Sigmoid colon (tissue), 7 donors: ENCODE measurements around the gene CLOCK. TPM values are rescaled to one million over a fixed set of nuclear protein-coding genes. Genes with fewer than 3 reads are reported as not detected.

Experiments used
- DNase-seq: peaks from one replicate; pipeline ENCODE4 v3.0.0-alpha.2; 2019
- H3K27ac ChIP-seq, 4 donors: fragments of 200-600 bp; sonication (generic); one replicate each; pipeline ENCODE4 v1.5.1; 2016 to 2019; ENCODE audit warnings: mild to moderate bottlenecking in 1 of 4
- H3K27me3 ChIP-seq, 3 donors: fragments of 200-600 bp; sonication (generic); one replicate each; pipeline ENCODE4 v1.5.1; 2019; ENCODE audit warnings: mild to moderate bottlenecking in 1 of 3
- H3K36me3 ChIP-seq, 4 donors: fragments of 200-600 bp; sonication (generic); one replicate each; pipeline ENCODE4 v1.5.1; 2016 to 2019
- H3K4me1 ChIP-seq, 4 donors: fragments of 200-600 bp; sonication (generic); one replicate each; pipeline ENCODE4 v1.5.1; 2017 to 2019
- H3K4me3 ChIP-seq, 4 donors: fragments of 200-600 bp; sonication (generic); one replicate each; pipeline ENCODE4 v1.5.1; 2017 to 2019; ENCODE audit warnings: mild to moderate bottlenecking in 2 of 4, moderate library complexity in 1 of 4
- H3K9me3 ChIP-seq, 4 donors: fragments of 200-600 bp in 3 of 4; sonication (generic) in 3 of 4; one replicate each; pipeline versions ENCODE4 v1.5.1 to v1.6.1; 2013 to 2019
- EP300 ChIP-seq, 4 donors: sonication (generic); formaldehyde crosslinking; IDR thresholded peaks; one replicate each; pipeline ENCODE4 v1.6.1; 2017; ENCODE audit warnings: antibody characterized with exemption in 4 of 4
- POLR2A ChIP-seq, 2 donors: fragments of 450-650 bp; IDR thresholded peaks; one replicate each; pipeline ENCODE4 v1.6.1; 2016; ENCODE audit warnings: antibody characterized with exemption in 2 of 2, mild to moderate bottlenecking in 2 of 2, moderate library complexity in 2 of 2
- POLR2AphosphoS5 ChIP-seq, 4 donors: sonication (generic); formaldehyde crosslinking; IDR thresholded peaks; one replicate each; pipeline ENCODE4 v1.6.1; 2017; ENCODE audit warnings: antibody characterized with exemption in 4 of 4
- WGBS, 2 donors: extraction: QIAGEN DNeasy Blood & Tissue Kit; methylation state at CpG; one replicate each; pipeline ENCODE4 v1.1.7; 2013; 5-methylcytosine and 5-hydroxymethylcytosine counted together
- intact Hi-C: fragments of 100-400 bp; cut with DNase I; formaldehyde crosslinking; loops from one replicate; pipeline ENCODE4 v1.15.1; 2023
- polyA plus RNA-seq, 3 donors: library from polyadenylated mRNA; stranded (reverse); fragments of 200-250 nt; gene quantifications; one replicate each; pipeline ENCODE4 v1.2.3, GENCODE V29; 2013
- total RNA-seq, 4 donors: library from RNA; depleted of rRNA; stranded (reverse); fragments of >200 nt; gene quantifications; one replicate each; pipeline ENCODE4 v1.1.0, GENCODE V29; 2016
- TF ChIP-seq, protein P1 (sequence below), 4 experiments: fragments of 450-650 bp in 3 of 4; fragments of 200-600 bp in 1 of 4; IDR thresholded peaks; one replicate each; pipeline ENCODE4 v1.5.1; 2016 to 2019; ENCODE audit warnings: antibody characterized with exemption in 4 of 4, mild to moderate bottlenecking in 3 of 4, moderate library complexity in 2 of 4
- donor health status: healthy with polysubstance abuse.
- donor health status: Bipolar disorder and iron deficiency.
- donor health status: healthy.

The CLOCK gene
- total and polyA plus RNA-seq, 7 donors: 2.4 to 27.5 (median 22.5) TPM

GRCh38 chr4:55393461-55394320, 153.0 kb downstream of the CLOCK start:
- Histone ChIP-seq H3K4me3 (no peak overlapping the region), H3K27ac (no peak overlapping the region), H3K4me1 (peaks cover 0 to 23% (median 19%) of the 10 kb centered on the region in 4 donors), H3K9me3 (no peaks in the 10 kb centered on the region), H3K27me3 (no peaks in the 10 kb centered on the region), H3K36me3 (no peaks in the 10 kb centered on the region)
- TF ChIP-seq POLR2A (IDR thresholded peaks at IDR 0.05) (no peak), EP300 (IDR thresholded peaks at IDR 0.05) (no peak), POLR2AphosphoS5 (IDR thresholded peaks at IDR 0.05) (no peak)
- TF ChIP-seq, protein P1, sequence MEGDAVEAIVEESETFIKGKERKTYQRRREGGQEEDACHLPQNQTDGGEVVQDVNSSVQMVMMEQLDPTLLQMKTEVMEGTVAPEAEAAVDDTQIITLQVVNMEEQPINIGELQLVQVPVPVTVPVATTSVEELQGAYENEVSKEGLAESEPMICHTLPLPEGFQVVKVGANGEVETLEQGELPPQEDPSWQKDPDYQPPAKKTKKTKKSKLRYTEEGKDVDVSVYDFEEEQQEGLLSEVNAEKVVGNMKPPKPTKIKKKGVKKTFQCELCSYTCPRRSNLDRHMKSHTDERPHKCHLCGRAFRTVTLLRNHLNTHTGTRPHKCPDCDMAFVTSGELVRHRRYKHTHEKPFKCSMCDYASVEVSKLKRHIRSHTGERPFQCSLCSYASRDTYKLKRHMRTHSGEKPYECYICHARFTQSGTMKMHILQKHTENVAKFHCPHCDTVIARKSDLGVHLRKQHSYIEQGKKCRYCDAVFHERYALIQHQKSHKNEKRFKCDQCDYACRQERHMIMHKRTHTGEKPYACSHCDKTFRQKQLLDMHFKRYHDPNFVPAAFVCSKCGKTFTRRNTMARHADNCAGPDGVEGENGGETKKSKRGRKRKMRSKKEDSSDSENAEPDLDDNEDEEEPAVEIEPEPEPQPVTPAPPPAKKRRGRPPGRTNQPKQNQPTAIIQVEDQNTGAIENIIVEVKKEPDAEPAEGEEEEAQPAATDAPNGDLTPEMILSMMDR (IDR thresholded peaks at IDR 0.05): no peak
- DNase-seq: no peak
- 80 to 88% methylated on average over 4 of the region's 4 CpGs for WGBS, 2 donors
- intact Hi-C loops: loop anchor here (10.0 kb wide), 1 partner anchor 461 kb away; the partner anchor contains the start of gene EXOC1

DNA sequence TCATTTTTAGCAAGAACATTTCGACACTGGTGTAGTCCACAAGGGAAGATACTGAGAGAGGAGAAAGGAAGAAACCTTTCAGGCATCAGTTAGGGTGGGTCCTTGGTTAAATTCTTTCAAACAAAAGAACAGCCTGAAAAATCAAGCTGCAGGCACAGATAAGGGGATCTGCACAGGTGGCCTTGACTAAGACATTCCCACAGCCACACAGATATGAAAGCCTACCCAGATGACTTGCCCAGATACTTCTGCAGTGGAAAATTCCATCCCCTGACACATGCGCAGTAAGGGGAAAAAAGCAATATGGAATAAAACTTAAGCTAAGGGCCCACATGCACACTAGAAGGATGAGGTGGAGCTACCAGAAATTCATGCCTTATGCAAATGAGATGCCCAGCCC, 159.9 kb downstream of the CLOCK start:
- WGBS, 2 donors: 92 to 96% methylated on average over 2 of the region's 2 CpGs
- no peak overlapping the region for H3K27ac ChIP-seq
- no peaks in the 10 kb centered on the region for H3K9me3 ChIP-seq
- TF ChIP-seq POLR2A (IDR thresholded peaks at IDR 0.05): no peak
- no peak overlapping the region for H3K4me3 ChIP-seq
- H3K36me3 ChIP-seq: no peaks in the 10 kb centered on the region
- DNase-seq: no peak
- intact Hi-C loops: no loop called here
- no peaks in the 10 kb centered on the region for H3K27me3 ChIP-seq
- H3K4me1 ChIP-seq: no peaks in the 10 kb centered on the region

GRCh38 chr4:55386073-55386472, 160.6 kb downstream of the CLOCK start:
- Histone ChIP-seq H3K9me3 (no peaks in the 10 kb centered on the region), H3K27ac (no peak overlapping the region), H3K4me1 (no peaks in the 10 kb centered on the region), H3K36me3 (no peaks in the 10 kb centered on the region), H3K4me3 (no peak overlapping the region), H3K27me3 (no peaks in the 10 kb centered on the region)
- TF ChIP-seq, protein P1 (IDR thresholded peaks at IDR 0.05): no peak
- no peak for TF ChIP-seq POLR2AphosphoS5 (IDR thresholded peaks at IDR 0.05)
- no peak for TF ChIP-seq POLR2A (IDR thresholded peaks at IDR 0.05)
- no peak for TF ChIP-seq EP300 (IDR thresholded peaks at IDR 0.05)
- intact Hi-C loops: no loop called here
- DNase-seq: no peak

DNA sequence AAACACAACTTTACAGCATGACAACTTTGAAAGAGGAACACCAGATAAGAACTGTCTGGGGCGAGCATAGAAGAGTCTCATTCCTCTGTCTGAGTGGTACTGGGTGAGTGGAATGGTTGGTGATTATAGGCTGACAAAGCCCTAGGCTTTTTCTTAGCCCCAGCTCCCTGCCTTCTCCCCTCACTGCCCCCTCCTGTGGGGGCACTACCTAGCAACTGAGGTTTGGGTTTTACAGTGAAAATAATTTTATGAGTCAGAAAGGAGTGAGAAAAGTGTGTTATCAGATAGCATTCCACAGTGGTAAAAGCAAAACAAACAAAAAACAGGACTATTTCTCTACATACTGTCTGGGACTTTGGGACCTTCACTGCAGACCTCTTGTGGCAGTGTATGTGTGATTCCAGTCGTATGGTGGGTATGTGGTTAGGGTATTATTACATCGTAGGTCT, 161.5 kb downstream of the CLOCK start:
- 70 to 77% methylated on average over 3 of the region's 3 CpGs for WGBS, 2 donors
- no peak for TF ChIP-seq POLR2AphosphoS5 (IDR thresholded peaks at IDR 0.05)
- no peak for TF ChIP-seq POLR2A (IDR thresholded peaks at IDR 0.05)
- TF ChIP-seq, protein P1 (IDR thresholded peaks at IDR 0.05): no peak
- TF ChIP-seq EP300 (IDR thresholded peaks at IDR 0.05): no peak
- Histone ChIP-seq H3K27ac (no peak overlapping the region), H3K4me1 (no peaks in the 10 kb centered on the region), H3K9me3 (no peaks in the 10 kb centered on the region), H3K36me3 (no peaks in the 10 kb centered on the region), H3K4me3 (no peak overlapping the region), H3K27me3 (no peaks in the 10 kb centered on the region)
- intact Hi-C loops: no loop called here
- DNase-seq: no peak

DNA sequence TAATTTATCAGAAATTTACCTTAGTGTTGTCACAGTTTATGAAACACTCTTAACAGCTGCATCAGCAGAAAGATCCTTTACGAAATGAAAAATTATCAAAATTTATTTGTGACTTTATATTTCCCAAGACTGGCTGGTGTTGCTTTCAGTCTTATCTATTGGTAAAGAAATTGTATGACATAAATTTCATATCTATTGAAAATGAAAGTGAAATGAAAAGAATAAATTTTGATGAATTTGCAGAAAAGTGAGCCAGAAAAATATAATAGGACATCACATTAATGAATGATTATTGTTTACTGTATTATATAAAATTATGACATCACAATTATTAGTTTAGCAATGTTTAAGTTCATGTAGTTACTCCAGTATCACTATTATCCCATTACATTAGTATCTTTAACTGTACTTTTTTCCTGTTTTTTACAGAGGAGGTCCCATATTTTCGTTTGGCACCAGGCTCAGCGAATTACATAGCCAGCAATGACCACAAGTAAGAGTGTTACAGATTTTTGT, 164.2 kb downstream of the CLOCK start:
- Histone ChIP-seq H3K36me3 (no peaks in the 10 kb centered on the region), H3K27me3 (no peaks in the 10 kb centered on the region), H3K9me3 (no peaks in the 10 kb centered on the region), H3K4me1 (no peaks in the 10 kb centered on the region), H3K27ac (no peak overlapping the region), H3K4me3 (no peak overlapping the region)
- intact Hi-C loops: no loop called here
- no peak for DNase-seq
- no peak for TF ChIP-seq POLR2AphosphoS5 (IDR thresholded peaks at IDR 0.05)
- no peak for TF ChIP-seq POLR2A (IDR thresholded peaks at IDR 0.05)
- no peak for TF ChIP-seq EP300 (IDR thresholded peaks at IDR 0.05)
- TF ChIP-seq, protein P1 (IDR thresholded peaks at IDR 0.05): no peak
- 87 to 90% methylated on average over 3 of the region's 3 CpGs for WGBS, 2 donors
